ENCODE data around the gene CHST8.

CHST8 gene

DNA sequence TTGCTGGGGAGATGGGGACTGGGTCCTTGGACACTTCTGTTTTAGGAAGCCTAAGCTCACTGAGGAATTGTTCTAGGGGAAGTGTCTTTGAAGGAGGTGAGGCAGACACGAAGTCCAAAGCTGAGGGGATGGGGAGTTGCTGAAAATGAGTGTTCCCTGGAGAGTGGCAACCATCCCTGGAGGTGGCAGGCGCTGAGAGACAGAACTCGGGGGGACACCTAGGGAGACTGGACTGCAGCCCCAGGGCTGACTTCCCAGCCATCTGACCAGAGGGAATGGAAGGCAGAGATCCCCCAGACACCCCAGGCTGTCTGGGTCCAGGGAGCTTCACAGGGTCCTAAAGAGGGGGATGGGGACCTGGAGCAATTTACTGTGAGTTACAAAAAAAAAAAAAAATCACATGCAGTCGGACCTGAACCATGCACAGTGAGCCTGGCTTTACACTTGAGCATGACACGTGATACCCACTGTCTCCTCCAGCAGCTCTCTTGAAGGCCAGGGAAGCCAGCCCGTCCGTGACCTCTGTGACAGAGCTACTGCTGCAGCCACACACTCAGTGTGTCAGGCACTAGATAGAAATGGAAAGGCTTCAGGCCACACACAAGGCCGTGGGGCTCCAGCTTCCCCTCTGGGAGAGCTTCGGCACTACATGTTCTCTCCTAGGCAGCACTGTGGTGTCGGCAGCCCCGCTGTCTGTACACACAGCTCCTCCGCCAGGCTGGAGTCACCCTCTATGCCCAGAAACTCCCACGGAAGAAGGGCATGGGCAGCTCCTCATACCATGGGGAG, 97.8 kb downstream of the CHST8 start:
- no peak for DNase-seq

DNA sequence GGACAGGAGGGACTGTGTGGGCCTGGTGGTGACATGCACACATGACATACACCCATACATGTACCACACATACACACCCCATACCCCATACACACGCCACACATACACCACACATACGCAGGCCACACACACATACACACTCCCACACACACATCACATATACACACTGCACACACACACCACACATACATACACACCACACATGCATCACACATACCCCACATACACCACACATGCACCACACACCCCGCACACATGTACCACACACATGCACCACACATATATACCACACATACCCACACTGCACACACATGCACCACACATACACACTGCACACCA, 98.4 kb downstream of the CHST8 start:
- DNase-seq: no peak

DNA sequence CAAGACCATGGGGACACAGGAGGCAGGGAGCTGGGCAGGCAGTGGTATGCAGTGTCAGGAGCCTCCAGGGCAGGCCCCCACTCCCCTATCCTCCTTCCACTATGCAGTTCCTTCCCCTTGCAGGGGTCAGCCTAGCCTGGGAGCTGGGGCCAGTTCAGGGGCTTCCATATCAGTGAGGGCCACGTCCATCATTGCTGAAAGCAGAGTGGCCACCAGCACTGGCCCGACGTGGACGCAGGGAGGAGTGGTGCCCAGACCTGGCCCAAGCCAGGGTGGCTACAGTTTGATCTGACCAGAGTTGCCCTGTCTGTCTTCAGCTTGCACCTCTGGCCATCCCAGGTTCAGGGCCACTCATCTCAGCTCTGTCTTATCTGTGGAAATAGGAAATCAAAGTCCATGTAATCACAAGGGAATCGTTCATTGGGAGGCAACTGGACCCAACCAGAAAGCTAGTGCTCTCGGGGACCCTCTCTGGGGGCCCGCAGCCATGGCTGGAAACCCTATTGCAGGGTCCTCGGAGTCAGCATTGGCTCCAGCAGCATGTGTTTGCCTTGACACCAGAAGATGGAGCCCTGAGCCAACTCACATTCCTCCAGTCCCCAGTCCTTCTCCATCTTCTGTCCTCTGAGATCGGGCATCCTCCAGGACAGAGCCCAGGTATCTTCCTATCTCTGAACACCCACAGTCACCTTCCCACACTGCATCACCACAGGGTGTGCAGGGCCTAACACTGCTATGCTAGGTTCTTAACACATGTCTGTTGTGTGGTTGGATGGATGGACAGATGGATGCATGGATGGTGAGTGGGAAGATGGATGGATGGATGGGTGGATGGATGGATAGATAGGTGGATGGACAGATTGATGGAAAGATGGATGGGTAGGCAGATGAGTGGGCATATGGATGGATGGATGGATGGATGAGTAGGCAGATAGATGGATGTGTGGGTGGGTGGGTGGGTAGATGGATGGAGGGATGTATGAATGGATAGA, 99.2 kb downstream of the CHST8 start:
- no peak for DNase-seq

DNA sequence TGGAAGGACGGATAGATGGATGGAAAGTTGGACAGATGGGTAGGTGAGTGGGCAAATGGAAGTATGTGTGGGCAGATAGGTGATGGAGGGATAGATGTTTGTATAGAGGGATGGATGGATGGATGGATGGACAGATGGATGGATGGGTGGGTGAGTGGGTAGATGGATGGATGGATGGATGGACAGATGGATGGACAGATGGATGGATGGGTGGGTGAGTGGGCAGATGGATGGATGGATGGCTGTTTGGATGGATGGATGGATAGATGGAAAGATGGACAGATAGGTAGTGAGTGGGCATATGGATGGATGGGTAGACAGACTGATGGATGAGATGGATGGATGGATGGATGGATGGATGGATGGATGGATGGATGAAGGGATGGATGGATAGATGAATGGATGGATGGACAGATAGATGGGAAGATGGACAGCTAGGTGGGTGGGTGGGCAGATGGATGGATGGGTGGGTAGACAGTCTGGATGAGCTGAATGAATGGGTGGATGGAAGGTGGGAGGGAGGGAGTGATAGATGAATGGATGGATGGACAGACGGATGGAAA, 100.1 kb downstream of the CHST8 start:
- no peak for DNase-seq

DNA sequence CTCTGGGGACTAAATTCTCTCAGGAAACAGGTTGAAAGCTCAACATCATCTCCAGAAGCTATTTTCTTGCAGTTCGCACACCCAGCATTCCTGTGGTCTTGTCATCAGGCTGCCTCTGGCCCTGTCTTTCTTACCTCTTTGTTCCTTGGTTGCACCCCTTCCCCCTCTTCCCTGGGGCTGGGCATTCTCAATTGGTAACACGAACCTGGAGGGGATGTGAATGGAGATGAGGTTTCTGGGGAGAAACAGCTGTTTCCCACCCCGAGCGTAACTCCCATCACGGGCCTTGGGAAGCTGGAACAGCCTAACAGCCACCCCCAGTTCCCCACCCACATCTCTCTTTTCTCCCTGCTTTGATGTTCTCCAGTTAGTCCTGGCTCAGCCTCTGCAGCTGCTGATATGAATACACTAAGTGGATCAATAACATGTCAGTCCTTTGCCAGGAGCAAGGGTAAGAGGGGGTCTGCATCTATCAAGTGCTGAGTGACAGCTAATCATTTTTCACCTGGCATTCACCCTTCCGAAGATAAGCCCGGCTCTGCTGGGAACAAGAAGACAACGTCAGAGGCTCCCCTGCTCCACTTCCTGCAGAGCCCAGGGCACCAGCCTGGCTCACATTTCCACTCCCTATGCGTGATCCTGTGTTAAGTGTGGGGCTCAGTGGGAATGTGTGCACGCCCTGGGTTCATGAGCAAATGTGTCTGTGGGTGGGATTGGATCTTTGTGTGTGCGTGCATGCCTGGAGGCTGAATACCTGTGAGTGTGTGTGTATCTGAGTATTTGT, 100.9 kb downstream of the CHST8 start:
- no peak for DNase-seq

DNA sequence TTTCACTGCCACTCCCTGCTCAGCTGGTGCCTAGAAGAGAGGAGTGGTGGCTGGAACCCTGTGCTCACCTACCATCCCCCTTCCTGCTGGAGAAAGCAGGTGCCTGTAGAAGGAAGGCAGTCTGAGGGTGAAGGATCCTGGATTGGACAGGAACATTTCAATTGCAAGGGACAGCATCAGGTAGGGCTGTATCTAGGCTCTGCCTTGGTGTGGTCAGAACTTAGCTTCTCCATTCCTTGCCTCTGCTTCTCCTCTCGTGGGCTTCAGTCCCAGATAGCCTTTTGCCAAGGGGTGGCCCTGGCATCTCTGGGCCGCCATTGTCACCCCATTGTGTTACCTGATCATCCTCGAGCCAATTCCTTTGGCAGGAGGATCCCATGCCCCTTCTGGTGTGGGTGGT, 101.8 kb downstream of the CHST8 start:
- DNase-seq: no peak

DNA sequence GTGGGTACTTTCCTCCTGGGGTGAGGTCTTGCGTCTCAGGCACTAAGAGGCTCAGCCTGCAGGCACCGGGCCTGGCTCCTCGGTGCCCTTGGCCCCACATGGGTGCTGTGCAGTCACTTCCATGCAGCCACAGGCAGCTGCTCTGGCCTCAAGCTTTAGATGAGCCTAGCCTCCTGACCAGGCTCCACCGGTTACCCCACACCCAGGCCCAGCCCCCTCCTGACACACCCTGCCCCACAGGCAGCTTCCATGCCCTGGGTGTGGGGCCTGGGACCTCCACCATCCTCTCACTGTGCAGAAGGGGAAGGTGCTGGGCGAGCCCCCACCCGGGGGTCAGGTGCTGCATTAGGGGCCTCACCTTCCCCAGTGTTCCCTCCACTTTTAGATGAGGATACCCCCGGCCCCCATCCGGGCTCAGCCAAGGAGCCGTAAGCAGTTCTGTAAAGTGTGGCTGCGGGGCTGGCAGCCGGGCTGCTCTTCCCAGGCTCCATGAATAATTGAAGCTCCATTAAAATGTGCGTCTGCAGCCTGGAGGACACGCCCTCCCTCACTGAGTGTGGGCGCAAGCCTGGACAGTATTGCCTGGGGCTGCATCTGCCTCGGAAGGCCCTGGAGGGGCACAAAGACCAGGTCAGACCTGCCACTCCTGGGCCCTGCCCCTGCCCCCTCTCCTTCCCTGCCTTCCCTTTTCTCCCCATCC, 102.4 kb downstream of the CHST8 start:
- DNase-seq: no peak

DNA sequence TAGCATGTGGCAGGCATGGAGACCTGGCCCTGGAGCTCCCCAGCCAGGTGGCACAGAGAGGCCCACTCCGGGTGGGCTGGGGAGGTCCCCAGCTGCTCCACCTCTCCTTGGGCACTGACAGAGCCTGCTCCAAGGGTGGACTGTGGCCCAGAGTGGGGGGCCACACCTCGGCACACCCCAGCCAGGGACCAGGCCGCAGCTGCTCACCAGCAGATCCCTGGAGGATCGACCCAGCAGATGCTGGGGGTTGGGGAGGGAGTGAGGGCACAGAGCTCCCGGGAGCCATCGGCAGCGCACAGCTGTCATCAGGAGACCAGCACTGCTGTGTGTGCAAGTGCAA, 102.9 kb downstream of the CHST8 start:
- no peak for DNase-seq

DNA sequence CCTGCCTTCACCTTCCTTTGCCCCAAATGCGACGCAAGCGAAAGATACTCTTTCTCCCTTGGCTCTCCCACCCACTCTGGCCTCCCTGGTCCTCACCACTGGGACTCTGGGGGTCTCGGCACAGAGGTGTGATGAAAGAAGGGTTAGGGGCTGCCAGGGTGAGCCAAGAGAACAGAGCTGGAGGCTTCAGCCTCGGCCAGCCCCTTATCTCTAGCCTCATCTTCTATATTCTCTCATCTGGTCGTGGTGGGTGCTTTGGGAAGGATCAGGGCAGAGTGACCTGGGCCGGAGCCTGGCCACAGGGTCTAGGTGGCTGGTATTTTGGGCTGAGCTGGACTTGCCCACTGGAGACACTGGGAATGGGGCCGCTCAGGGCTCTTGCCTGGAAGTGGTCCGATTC, 103.8 kb downstream of the CHST8 start:
- no peak for DNase-seq

DNA sequence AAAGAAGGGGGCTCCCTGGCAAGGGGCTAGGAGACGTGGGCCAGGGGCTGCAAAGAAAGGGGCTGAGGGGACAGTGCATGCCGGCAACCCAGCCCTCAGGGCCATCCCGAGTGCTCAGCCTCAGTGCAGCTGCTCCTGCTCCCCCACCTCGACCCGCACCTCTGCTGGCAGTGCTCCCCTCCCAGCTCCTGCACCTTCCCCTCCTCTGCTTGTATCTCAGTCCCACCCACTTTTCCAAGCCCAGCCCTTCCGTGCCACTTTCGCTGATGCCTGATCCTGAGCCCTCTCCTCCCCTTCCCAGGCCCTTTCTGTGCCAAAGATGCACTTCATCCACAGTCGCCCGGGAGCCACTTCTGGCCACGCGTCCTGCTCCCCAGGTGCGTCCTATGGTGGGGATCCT, 105.0 kb downstream of the CHST8 start:
- no peak for DNase-seq

DNA sequence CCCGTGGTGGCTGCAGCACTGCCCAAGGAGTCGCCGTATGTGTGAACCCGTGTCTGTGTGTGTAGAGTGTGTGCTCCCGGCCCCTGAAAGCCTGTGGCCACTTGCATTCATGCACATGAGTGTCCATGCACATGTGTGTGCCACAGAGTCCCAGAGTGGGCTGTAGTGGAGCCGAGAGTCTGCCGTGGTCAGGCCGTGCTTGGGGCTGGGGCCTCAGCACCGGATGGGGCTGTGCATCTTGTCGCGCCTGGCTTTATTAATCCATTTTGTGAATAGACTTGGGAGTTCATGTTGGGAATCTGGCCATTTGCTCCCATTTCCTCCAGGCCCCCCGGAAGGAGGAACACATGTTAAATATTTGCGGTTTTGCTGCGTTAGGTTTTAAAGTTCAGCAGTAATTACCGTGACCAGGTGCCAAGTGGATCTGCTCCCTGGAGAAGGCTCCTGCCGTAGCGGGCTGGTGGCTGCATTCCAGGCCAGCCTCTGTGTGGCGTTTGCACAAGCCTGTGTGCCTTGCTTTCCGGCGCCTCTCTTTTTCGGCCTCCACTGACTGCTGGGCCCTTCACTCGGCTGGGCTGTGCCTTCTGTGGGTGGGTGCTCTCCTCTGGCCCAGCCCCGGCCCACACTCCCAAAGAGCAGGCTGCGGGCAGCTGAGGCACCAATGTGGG, 105.7 kb downstream of the CHST8 start:
- DNase-seq: no peak

DNA sequence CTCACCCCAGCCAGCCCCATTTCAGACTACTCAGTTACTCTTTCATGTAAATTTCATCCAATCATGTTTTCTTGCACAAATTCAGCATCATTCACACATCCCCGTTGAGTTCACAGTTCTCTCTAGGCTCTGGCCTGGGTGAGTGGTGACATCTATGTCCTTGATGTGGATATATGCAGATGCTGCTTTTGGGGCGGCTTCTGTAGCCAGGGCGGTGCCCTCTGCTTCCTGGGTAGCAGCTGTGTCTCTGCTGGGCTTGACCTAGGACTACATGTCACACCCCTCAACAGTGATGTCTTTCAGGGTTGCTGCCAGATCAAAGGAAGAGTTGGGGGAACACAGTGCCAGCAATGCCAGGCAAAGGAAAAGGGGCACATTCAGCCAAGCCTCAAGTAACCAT, 106.4 kb downstream of the CHST8 start:
- DNase-seq: no peak

DNA sequence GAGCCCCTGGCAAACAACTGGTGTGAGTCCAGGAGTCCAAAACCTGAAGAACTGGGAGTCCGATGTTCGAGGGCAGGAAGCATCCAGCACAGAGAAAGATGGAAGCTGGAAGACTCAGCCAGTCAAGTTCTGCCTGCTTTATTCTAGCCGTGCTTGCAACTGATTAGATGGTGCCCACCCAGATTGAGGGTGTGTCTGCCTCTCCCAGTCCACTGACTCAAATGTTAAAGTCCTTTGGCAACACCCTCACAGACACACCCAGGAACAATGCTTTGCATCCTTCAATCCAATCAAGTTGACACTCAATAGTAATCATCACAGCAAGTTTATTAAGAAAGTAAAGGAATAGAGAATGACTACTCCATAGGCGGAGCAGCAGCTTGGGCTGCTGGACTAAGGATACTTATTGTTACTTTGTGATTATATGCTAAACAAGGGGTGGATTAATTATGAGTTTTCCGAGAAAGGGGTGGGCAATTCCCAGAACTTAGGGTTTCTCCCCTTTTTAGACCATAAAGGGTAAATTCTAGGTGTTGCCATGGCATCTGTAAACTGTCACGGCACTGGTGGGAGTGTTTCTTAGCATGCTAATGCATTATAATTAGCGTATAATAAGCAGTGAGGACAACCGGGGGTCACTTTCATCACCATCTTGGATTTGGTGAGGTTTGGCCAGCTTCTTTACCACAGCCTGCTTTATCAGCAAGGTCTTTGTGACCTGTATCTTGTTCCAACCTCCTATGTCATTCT, 109.3 kb downstream of the CHST8 start:
- DNase-seq: no peak

DNA sequence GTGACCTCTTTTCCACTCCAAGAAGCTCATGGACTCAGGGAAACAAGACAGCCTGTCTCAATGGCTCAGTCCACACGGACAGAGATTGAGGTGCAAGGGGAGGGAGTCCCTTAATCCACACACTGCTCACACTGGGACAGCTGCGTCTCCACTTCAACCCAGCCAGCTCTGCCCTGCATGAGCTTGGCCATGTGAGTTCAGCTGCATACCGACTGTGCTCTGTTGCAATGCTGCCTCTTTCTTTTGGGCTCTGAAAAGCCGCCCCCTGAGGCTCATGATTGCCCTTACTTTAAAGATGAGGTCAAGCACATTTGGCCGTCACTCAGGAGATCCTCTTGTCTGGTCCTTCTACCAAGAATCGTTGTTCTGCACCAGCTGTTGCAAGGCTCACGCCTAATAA, 110.1 kb downstream of the CHST8 start:
- no peak for DNase-seq

DNA sequence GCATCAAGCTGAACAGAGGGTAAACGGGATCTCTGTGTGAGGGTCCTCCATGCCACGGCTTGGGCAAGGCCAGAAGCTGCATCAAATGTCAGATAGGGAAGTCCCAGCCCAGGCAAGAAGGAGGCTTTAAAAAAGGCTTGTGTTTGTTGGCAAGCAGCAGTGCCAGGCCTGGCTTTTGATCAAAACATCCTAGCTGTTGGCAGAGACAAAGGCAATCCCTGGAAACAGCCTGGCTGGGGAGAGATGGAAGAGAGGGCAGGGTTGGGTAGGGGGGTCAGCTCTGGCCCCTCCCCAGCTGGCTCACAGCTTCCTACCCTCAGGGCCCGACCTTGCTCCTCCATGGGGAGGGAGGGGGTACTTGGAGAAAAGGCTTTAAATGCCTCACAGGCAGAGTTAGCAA, 113.2 kb downstream of the CHST8 start:
- DNase-seq: no peak

DNA sequence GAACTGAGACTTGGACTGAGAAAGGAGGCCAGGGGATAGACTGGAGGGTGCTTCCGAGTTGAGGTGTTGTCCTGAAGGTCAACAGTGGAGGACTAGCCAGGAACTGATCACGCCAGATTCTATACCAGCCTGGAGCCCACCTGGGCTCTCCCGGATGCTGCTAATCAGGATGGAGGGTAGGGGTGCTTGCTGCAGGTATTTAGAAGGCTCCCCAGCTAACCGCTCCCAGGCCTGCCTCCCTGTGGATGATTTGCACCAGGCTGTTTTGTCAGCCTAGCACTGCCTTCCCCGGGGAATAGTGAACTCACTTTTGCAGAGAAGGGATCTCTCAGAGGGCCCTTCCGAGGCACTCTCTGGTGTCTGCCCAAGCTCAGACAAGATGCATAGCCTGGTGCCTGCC, 114.4 kb downstream of the CHST8 start:
- no peak for DNase-seq

DNA sequence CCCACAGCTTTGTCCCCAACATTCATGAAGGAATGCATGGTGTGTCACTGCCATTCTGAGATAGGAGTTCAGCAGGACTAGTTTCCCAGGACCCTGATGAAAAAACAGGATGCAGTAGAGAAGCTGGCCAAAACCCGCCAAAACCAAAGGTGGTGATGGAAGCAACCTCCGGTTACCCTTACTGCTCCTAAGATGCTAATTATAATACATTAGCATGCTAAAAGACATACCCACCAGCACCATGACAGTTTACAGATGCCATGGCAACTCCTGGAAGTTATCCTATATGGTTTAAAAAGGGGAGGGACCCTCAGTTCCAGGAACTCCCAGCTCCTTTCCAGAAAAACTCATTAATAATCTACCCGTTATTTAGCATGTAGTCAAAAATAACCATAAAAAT, 115.0 kb downstream of the CHST8 start:
- no peak for DNase-seq

DNA sequence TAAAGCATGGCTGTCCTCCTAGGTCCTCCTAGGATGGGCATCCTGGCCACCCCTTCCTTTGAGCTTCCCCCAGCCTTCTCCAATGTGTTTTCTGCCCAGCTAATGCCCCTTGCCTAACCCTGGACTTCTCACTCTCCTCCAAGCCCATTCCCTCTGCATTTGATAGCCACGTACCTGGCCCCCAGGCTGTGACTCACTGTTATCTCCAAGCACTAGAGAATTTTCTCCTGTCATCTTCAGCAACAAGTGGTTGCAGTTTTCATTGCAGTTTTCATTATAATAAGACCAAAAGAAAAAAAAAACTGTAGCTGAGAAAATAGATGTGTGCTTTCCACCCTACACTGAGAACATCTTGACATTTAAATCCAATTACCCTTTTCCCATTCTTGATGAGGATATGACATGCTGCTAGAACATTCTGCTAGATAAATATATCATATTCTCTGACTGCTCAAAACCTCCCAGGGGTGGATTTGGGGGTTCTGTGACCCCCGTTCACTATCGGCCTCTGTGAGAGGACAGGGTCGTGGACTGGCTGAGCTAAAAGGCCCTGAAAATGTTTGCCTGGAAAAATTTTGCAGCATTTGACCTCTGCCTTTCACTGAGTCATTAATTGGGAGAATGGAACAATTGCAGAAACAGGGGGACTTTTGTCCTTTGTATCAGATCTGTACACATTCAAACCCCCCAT, 116.1 kb downstream of the CHST8 start:
- no peak for DNase-seq

DNA sequence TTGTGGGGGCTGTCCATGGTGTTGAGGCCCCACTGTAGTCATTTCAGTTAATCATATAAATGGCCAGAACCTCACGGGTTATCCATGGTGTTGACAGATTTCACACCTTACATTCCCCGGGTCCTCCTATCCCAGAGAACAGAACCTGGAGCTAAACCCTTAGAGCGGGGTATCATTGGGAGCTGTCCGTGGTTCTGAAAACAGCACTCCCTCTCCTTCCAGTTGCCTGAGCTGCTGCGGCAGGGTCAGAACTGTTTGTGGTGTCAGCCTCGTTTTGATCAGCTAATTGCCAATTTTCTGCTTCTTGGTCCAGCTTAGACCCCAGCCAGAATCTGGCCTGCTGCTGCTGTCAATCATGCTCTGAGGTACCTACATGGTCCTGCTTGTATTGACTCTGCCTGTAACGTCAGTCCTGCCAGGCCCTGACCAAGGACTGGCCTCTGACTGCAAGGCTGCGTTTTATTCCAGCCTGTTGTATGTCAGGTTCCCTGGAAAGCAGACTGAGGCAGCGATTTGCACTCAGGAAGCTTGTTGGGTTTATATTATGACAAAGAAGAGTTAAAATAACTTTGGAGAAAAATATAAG, 119.2 kb downstream of the CHST8 start:
- no peak for DNase-seq

DNA sequence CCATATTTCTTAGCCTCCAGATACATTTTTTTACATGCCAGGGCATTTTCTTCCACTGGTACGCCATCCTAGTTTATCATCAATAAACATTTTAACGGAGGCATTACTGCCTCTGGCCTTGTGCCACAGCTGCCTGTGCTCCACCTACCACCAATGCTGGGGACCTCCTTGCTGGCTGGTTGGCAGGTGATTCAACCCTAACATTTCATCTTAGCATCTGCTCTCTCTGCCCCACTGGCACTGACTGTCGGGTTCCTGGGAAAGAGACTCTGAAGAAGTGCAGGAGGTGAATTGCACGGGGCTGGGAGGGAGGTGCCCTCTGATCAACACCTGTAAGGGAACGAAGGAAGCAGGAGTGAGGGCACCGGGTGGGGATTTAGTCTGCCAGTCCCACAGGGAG, 123.5 kb downstream of the CHST8 start:
- DNase-seq: no peak
